Heart left ventricle (tissue), 16 donors: Measurements from ENCODE around the gene AKAP6. TPM values are rescaled to one million over a fixed set of nuclear protein-coding genes. Genes with fewer than 3 reads are reported as not detected.

ENCODE experiments used
- ATAC-seq, 4 donors: fragments of 200-7000 bp; cut with Tn5 transposase; one replicate each; pipeline ENCODE4 v1.9.1; 2020 to 2022; ENCODE audit warnings: moderate library complexity in 4 of 4, mild to moderate bottlenecking in 3 of 4, moderate number of reproducible peaks in 1 of 4
- DNase-seq, 5 donors: peaks; one replicate each; pipeline ENCODE4 v3.0.0-alpha.2; 2020
- H3K27ac ChIP-seq, 12 donors: fragments of 200-600 bp; sonication (generic) in 4 of 12; one replicate each; pipeline versions ENCODE4 v1.5.0 to v1.8.0; 2016 to 2022; ENCODE audit warnings: mild to moderate bottlenecking in 2 of 12
- H3K27me3 ChIP-seq, 9 donors: fragments of 200-600 bp; sonication (generic) in 2 of 9; one replicate each; pipeline versions ENCODE4 v1.5.1 to v1.8.0; 2016 to 2022; ENCODE audit warnings: mild to moderate bottlenecking in 3 of 9
- H3K36me3 ChIP-seq, 9 donors: fragments of 200-600 bp; sonication (generic) in 2 of 9; one replicate each; pipeline versions ENCODE4 v1.5.0 to v1.8.0; 2018 to 2022; ENCODE audit warnings: mild to moderate bottlenecking in 2 of 9
- H3K4me1 ChIP-seq, 12 donors: fragments of 200-600 bp; sonication (generic) in 4 of 12; one replicate each; pipeline versions ENCODE4 v1.5.0 to v1.8.0; 2016 to 2022; ENCODE audit warnings: mild to moderate bottlenecking in 3 of 12
- H3K4me3 ChIP-seq, 12 donors: fragments of 200-600 bp; sonication (generic) in 4 of 12; one replicate each; pipeline versions ENCODE4 v1.5.0 to v1.8.0; 2017 to 2022; ENCODE audit warnings: mild to moderate bottlenecking in 9 of 12, moderate library complexity in 4 of 12
- H3K9me3 ChIP-seq, 12 donors: fragments of 200-600 bp; sonication (generic) in 4 of 12; one replicate each; pipeline versions ENCODE4 v1.5.0 to v1.8.0; 2016 to 2022; ENCODE audit warnings: mild to moderate bottlenecking in 1 of 12
- CTCF ChIP-seq, 12 donors: fragments of 200-600 bp; sonication (generic) in 4 of 12; IDR thresholded peaks; one replicate each; pipeline versions ENCODE4 v1.5.0 to v1.8.0; 2018 to 2022; ENCODE audit warnings: antibody characterized with exemption in 12 of 12, mild to moderate bottlenecking in 5 of 12
- POLR2A ChIP-seq, 2 donors: fragments of 450-650 bp; IDR thresholded peaks; one replicate each; pipeline ENCODE4 v1.6.1; 2017; ENCODE audit warnings: antibody characterized with exemption in 2 of 2, mild to moderate bottlenecking in 2 of 2, moderate library complexity in 2 of 2
- WGBS, 4 donors: extraction: QIAGEN DNeasy Blood & Tissue Kit in 2 of 4; methylation state at CpG; one replicate each; pipeline versions ENCODE4 v1.1.5 to v1.1.7; 2013 to 2018; 5-methylcytosine and 5-hydroxymethylcytosine counted together
- intact Hi-C, 10 donors: fragments of 100-400 bp; cut with DNase I; formaldehyde crosslinking; loops; one replicate each; pipeline versions ENCODE4 v1.11.1 to v1.14.2; 2022
- polyA plus RNA-seq, 2 donors: library from polyadenylated mRNA; stranded (reverse); fragments of 200-250 nt; gene quantifications; one replicate each; pipeline ENCODE4 v1.2.3, GENCODE V29; 2013
- total RNA-seq, 9 donors: library from RNA; depleted of rRNA in 2 of 9; stranded (reverse); fragments of >200 nt in 2 of 9; fragmentation: NEBNext Ultra II Directional in 3 of 9; extraction: Animal tissue kit (Norgen Biotek cat#: 25700) in 3 of 9; gene quantifications; one replicate each; pipeline versions ENCODE4 v1.1.0 to v1.2.4, GENCODE V29; 2016 to 2023
- donor health status: ischemic (EF 13 %, LVEDD 7.1; RV severe dilation, severe dysfunction).
- donor health status: healthy with polysubstance abuse.
- donor health status: DM: no; HTN: yes; CAD: no.
- donor health status: DM: no; HTN: no; CAD: no.
- donor health status: ischemic (EF 25% LVEDD 6.9; RV normal size, moderate dysfunction).
- donor health status: ischemic (EF 25% LVEDD 5.7; RV mildly dilated, moderate dysfunction).
- donor health status: healthy.
- donor health status: DM: yes; HTN: yes; CAD: no.
- donor health status: ischemic (EF 35%, LVEDD 5.7; RV mildly dilated, moderate dysfunction).
- donor health status: nonischemic (EF 11% LVEDD 7.7; RV severe dilation, severe dysfunction).
- donor health status: DM: yes; HTN: yes; CAD: no.
- donor health status: PGD.
- donor health status: ischemic (EF 29% LVEDD 5.4; RV normal size, mild dysfunction).
- donor health status: nonischemic (EF 23%, LVEDD 6.1; RV moderate dilation, normal function).

The AKAP6 gene
- total and polyA plus RNA-seq, 11 donors: 20.4 to 303 (median 206) TPM

- DNase-seq (peak in 3 of 5 donors; percentile 31 to 37 (median 34)), ATAC-seq (peak; percentile 56 to 73 (median 67))
- intact Hi-C loops: loop anchor here in 7 of 10 donors (5.0 to 10.0 kb wide), 8 partner anchors 93 to 975 kb away; partner anchors contain the start of gene NPAS3 (in 1 of the 7)
- Histone ChIP-seq H3K27me3 (no peaks in the 10 kb centered on the region), H3K4me1 (peaks cover 0 to 70% (median 9%) of the 10 kb centered on the region in 12 donors), H3K9me3 (no peaks in the 10 kb centered on the region), H3K27ac (peak overlapping the region; percentile 26 to 96 (median 74)), H3K4me3 (no peak overlapping the region), H3K36me3 (peaks cover 0 to 19% (median 0%) of the 10 kb centered on the region in 9 donors)
- 43 to 79% (median 48%) methylated on average over 1 of the region's 1 CpG for WGBS, 4 donors
- no peak for TF ChIP-seq CTCF (IDR thresholded peaks at IDR 0.05)
- no peak for TF ChIP-seq POLR2A (IDR thresholded peaks at IDR 0.05)
Measured at GRCh38 chr14:32820181-32820580, 491.1 kb downstream of the AKAP6 start.

GRCh38 chr14:32820682-32821081, 491.6 kb downstream of the AKAP6 start:
- Histone ChIP-seq H3K27me3 (no peaks in the 10 kb centered on the region), H3K27ac (peak overlapping the region; percentile 26 to 96 (median 74)), H3K4me1 (peaks cover 0 to 72% (median 12%) of the 10 kb centered on the region in 12 donors), H3K36me3 (peaks cover 0 to 19% (median 0%) of the 10 kb centered on the region in 9 donors), H3K4me3 (no peak overlapping the region), H3K9me3 (no peaks in the 10 kb centered on the region)
- intact Hi-C loops: loop anchor here in 7 of 10 donors (5.0 to 10.0 kb wide), 8 partner anchors 93 to 974 kb away; partner anchors contain the start of gene NPAS3 (in 1 of the 7)
- DNase-seq (peak in 4 of 5 donors; percentile 43 to 61 (median 58)), ATAC-seq (peak; percentile 92 to 96 (median 94))
- TF ChIP-seq CTCF (IDR thresholded peaks at IDR 0.05): no peak
- no peak for TF ChIP-seq POLR2A (IDR thresholded peaks at IDR 0.05)

DNA sequence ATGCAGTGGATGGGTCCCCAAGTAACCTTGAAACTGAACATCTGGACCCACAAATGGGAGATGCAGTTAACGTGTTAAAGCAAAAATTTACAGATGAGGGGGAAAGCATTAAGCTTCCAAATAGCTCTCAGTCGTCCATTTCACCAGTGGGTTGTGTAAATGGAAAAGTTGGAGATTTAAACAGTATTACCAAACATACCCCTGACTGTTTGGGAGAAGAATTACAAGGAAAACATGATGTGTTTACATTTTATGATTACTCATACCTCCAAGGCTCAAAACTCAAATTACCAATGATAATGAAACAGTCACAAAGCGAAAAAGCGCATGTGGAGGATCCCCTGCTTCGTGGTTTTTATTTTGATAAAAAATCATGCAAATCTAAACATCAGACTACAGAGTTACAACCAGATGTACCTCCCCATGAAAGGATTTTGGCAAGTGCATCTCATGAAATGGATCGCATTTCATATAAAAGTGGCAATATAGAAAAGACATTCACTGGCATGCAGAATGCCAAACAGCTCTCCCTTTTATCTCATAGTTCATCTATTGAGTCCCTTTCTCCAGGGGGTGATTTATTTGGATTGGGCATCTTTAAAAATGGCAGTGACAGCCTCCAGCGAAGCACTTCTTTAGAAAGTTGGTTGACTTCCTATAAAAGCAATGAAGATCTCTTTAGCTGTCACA, 493.0 kb downstream of the AKAP6 start:
- DNase-seq: no peak
- WGBS, 4 donors: 89 to 95% (median 93%) methylated on average over 7 of the region's 7 CpGs
- intact Hi-C loops: loop anchor here in 7 of 10 donors (5.0 to 10.0 kb wide), 8 partner anchors 95 to 973 kb away; partner anchors contain the start of gene NPAS3 (in 1 of the 7)

More for the DNA sequence above, 493.0 kb downstream of the AKAP6 start:
- peaks cover 0 to 19% (median 0%) of the 10 kb centered on the region in 9 donors for H3K36me3 ChIP-seq
- TF ChIP-seq POLR2A (IDR thresholded peaks at IDR 0.05) (no peak), CTCF (IDR thresholded peaks at IDR 0.05) (no peak)
- H3K4me1 ChIP-seq: peaks cover 0 to 86% (median 22%) of the 10 kb centered on the region in 12 donors
- no peak for ATAC-seq
- no peak overlapping the region for H3K4me3 ChIP-seq
- H3K27me3 ChIP-seq: no peaks in the 10 kb centered on the region
- no peaks in the 10 kb centered on the region for H3K9me3 ChIP-seq
- peak overlapping the region in 7 of 12 donors; percentile 67 to 96 (median 76) for H3K27ac ChIP-seq
